ENCODE measurements around the gene MRPS2.

Gene MRPS2

GRCh38 chr9:135480071-135480939 is 20.2 kb upstream of the MRPS2 start:
- DNase-seq (ENCODE audit: low read depth in 3 of 3): no peak

GRCh38 chr9:135480940-135481310 is 19.6 kb upstream of the MRPS2 start:
- no peak for DNase-seq (ENCODE audit: low read depth in 3 of 3)

GRCh38 chr9:135482015-135482754 is 18.3 kb upstream of the MRPS2 start:
- no peak for DNase-seq (ENCODE audit: low read depth in 3 of 3)

- DNase-seq (ENCODE audit: low read depth in 3 of 3): no peak
Measured at GRCh38 chr9:135484460-135485277, 15.8 kb upstream of the MRPS2 start.

- no peak for DNase-seq (ENCODE audit: low read depth in 3 of 3)
Measured at GRCh38 chr9:135485385-135485784, 15.1 kb upstream of the MRPS2 start.

GRCh38 chr9:135485832-135486231 is 14.7 kb upstream of the MRPS2 start:
- DNase-seq (ENCODE audit: low read depth in 3 of 3): no peak

- no peak for DNase-seq (ENCODE audit: low read depth in 3 of 3)
Measured at GRCh38 chr9:135486267-135487065, 14.0 kb upstream of the MRPS2 start.

- DNase-seq (ENCODE audit: low read depth in 3 of 3): no peak
Measured at GRCh38 chr9:135487281-135488012, 13.0 kb upstream of the MRPS2 start.

GRCh38 chr9:135488013-135488330 is 12.5 kb upstream of the MRPS2 start:
- no peak for DNase-seq (ENCODE audit: low read depth in 3 of 3)

- DNase-seq (ENCODE audit: low read depth in 3 of 3): no peak
Measured at GRCh38 chr9:135488527-135488926, 12.0 kb upstream of the MRPS2 start.

GRCh38 chr9:135489188-135489906 is 11.1 kb upstream of the MRPS2 start:
- DNase-seq (ENCODE audit: low read depth in 3 of 3): no peak

- no peak for DNase-seq (ENCODE audit: low read depth in 3 of 3)
Measured at GRCh38 chr9:135490166-135490870, 10.2 kb upstream of the MRPS2 start.

GRCh38 chr9:135490980-135491464 is 9.5 kb upstream of the MRPS2 start:
- no peak for DNase-seq (ENCODE audit: low read depth in 3 of 3)

- DNase-seq (ENCODE audit: low read depth in 3 of 3): no peak
Measured at GRCh38 chr9:135491764-135492163, 8.7 kb upstream of the MRPS2 start.

GRCh38 chr9:135492886-135493669 is 7.4 kb upstream of the MRPS2 start:
- DNase-seq (ENCODE audit: low read depth in 3 of 3): no peak

GRCh38 chr9:135494791-135495559 is 5.5 kb upstream of the MRPS2 start:
- no peak for DNase-seq (ENCODE audit: low read depth in 3 of 3)

- no peak for DNase-seq (ENCODE audit: low read depth in 3 of 3)
Measured at GRCh38 chr9:135498381-135499126, 1.9 kb upstream of the MRPS2 start.

All from stimulated activated CD4-positive, alpha-beta T cell treated with anti-CD3 and anti-CD28 coated beads, TNF-alpha, amount 100 ng/mL, for 4 hours (primary cell).